Skeletal muscle tissue (tissue), 4 donors: ENCODE measurements around the gene MAP3K2. TPM values are rescaled to one million over a fixed set of nuclear protein-coding genes. Genes with fewer than 3 reads are reported as not detected.

Source experiments
- H3K27ac ChIP-seq: one replicate; pipeline ENCODE4 v1.7.0; 2013; ENCODE audit warnings: mild to moderate bottlenecking, low read depth, low read length, inconsistent platforms
- H3K27me3 ChIP-seq, 3 donors: one replicate each; pipeline ENCODE4 v1.7.0; 2013; ENCODE audit warnings: low read length in 3 of 3; ENCODE audit not compliant: control insufficient read depth in 3 of 3, insufficient read depth in 3 of 3
- H3K36me3 ChIP-seq, 3 donors: one replicate each; pipeline ENCODE4 v1.7.0; 2013; ENCODE audit warnings: low read length in 3 of 3; ENCODE audit not compliant: control insufficient read depth in 3 of 3, insufficient read depth in 3 of 3
- H3K4me1 ChIP-seq, 3 donors: one replicate each; pipeline ENCODE4 v1.7.0; 2013; ENCODE audit warnings: low read length in 3 of 3, mild to moderate bottlenecking in 3 of 3; ENCODE audit not compliant: control insufficient read depth in 3 of 3, insufficient read depth in 3 of 3
- H3K4me3 ChIP-seq, 3 donors: one replicate each; pipeline ENCODE4 v1.7.0; 2013; ENCODE audit warnings: low read length in 3 of 3
- H3K9ac ChIP-seq, 3 donors: one replicate each; pipeline ENCODE4 v1.7.0; 2013; ENCODE audit warnings: low read length in 3 of 3, mild to moderate bottlenecking in 3 of 3, moderate library complexity in 2 of 3, low read depth in 1 of 3
- H3K9me3 ChIP-seq, 3 donors: one replicate each; pipeline ENCODE4 v1.7.0; 2013; ENCODE audit warnings: low read length in 3 of 3; ENCODE audit not compliant: control insufficient read depth in 3 of 3
- total RNA-seq: library from RNA; depleted of rRNA; stranded (reverse); fragments of >200 nt; gene quantifications from one replicate; pipeline ENCODE4 v1.2.3, GENCODE V29; 2014
- donor health status: Osteomylitis.

Gene MAP3K2
- total RNA-seq, 1 donor from 2014 or later, result 21.9 TPM

DNA sequence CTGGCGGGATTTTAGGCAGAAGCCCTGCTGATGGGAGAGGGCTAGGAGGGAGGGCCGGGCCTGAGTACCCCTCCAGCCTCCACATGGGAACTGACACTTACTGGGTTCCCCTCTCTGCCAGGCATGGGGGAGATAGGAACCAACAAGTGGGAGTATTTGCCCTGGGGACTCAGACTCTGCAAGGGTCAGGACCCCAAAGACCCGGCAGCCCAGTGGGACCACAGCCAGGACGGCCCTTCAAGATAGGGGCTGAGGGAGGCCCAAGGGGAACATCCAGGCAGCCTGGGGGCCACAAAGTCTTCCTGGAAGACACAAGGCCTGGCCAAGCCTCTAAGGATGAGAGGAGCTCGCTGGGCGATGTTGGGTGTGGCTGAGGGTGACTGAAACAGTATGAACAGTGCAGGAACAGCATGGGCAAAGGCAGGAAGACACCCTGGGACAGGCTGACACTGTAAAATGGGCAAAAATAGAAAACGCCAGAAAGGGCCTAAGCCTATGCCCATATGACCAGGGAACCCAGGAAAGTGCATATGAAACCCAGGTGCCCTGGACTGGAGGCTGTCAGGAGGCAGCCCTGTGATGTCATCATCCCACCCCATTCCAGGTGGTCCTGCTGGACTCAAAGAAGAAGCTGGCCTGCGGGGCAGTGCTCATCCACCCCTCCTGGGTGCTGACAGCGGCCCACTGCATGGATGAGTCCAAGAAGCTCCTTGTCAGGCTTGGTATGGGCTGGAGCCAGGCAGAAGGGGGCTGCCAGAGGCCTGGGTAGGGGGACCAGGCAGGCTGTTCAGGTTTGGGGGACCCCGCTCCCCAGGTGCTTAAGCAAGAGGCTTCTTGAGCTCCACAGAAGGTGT lies 39.0 kb upstream of the MAP3K2 start:
- H3K4me1 ChIP-seq, result peaks cover 2 to 6% (median 6%) of the 10 kb centered on the region in 3 donors
- no peak overlapping the region for H3K9ac ChIP-seq
- H3K9me3 ChIP-seq, result no peaks in the 10 kb centered on the region
- H3K36me3 ChIP-seq, result peaks cover 0 to 2% (median 2%) of the 10 kb centered on the region in 3 donors
- H3K27me3 ChIP-seq, result peaks cover 19 to 30% (median 19%) of the 10 kb centered on the region in 3 donors
- no peak overlapping the region for H3K27ac ChIP-seq
- no peak overlapping the region for H3K4me3 ChIP-seq

- Histone ChIP-seq H3K4me3 (no peak overlapping the region), H3K4me1 (peaks cover 2 to 6% (median 6%) of the 10 kb centered on the region in 3 donors), H3K27ac (no peak overlapping the region), H3K9me3 (no peaks in the 10 kb centered on the region), H3K36me3 (no peaks in the 10 kb centered on the region), H3K9ac (no peak overlapping the region), H3K27me3 (peaks cover 24 to 39% (median 28%) of the 10 kb centered on the region in 3 donors)
These were observed 38.0 kb upstream of the MAP3K2 start for GRCh38 chr2:127425540-127426490.

DNA sequence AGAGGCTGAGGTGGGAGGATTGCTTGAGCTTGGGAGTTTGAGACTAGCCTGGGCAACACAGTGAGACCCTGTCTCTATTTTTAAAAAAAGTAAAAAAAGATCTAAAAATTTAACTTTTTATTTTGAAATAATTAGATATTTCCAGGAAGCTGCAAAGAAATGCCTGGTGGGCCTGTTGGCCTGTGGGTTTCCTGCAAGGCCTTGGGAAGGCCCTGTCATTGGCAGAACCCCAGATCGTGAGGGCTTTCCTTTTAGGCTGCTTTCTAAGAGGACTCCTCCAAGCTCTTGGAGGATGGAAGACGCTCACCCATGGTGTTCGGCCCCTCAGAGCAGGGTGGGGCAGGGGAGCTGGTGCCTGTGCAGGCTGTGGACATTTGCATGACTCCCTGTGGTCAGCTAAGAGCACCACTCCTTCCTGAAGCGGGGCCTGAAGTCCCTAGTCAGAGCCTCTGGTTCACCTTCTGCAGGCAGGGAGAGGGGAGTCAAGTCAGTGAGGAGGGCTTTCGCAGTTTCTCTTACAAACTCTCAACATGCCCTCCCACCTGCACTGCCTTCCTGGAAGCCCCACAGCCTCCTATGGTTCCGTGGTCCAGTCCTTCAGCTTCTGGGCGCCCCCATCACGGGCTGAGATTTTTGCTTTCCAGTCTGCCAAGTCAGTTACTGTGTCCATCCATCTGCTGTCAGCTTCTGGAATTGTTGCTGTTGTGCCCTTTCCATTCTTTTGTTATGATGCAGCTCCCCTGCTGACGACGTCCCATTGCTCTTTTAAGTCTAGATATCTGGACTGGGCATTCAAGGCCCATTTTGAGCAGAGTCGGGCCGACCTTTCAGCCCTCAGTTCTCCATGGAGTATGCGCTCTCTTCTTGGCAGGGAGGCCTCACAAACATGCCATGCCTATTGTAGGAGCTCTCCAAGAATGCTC lies 37.1 kb upstream of the MAP3K2 start:
- peaks cover 2 to 10% (median 6%) of the 10 kb centered on the region in 3 donors for H3K4me1 ChIP-seq
- H3K27ac ChIP-seq, result no peak overlapping the region
- H3K36me3 ChIP-seq, result no peaks in the 10 kb centered on the region
- no peak overlapping the region for H3K9ac ChIP-seq
- H3K4me3 ChIP-seq, result no peak overlapping the region
- peaks cover 24 to 45% (median 28%) of the 10 kb centered on the region in 3 donors for H3K27me3 ChIP-seq
- no peaks in the 10 kb centered on the region for H3K9me3 ChIP-seq

GRCh38 chr2:127423880-127424279 lies 36.1 kb upstream of the MAP3K2 start:
- Histone ChIP-seq H3K9ac (no peak overlapping the region), H3K9me3 (no peaks in the 10 kb centered on the region), H3K27ac (no peak overlapping the region), H3K4me3 (no peak overlapping the region), H3K4me1 (peaks cover 2 to 16% (median 12%) of the 10 kb centered on the region in 3 donors), H3K27me3 (peaks cover 27 to 45% (median 28%) of the 10 kb centered on the region in 3 donors), H3K36me3 (no peaks in the 10 kb centered on the region)

DNA sequence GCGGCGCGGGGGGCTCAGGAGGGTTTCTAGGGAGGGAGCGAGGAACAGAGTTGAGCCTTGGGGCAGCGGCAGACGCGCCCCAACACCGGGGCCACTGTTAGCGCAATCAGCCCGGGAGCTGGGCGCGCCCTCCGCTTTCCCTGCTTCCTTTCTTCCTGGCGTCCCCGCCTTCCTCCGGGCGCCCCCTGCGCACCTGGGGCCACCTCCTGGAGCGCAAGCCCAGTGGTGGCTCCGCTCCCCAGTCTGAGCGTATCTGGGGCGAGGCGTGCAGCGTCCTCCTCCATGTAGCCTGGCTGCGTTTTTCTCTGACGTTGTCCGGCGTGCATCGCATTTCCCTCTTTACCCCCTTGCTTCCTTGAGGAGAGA lies 35.7 kb upstream of the MAP3K2 start:
- H3K36me3 ChIP-seq, result no peaks in the 10 kb centered on the region
- no peaks in the 10 kb centered on the region for H3K9me3 ChIP-seq
- peaks cover 2 to 16% (median 12%) of the 10 kb centered on the region in 3 donors for H3K4me1 ChIP-seq
- peaks cover 27 to 45% (median 28%) of the 10 kb centered on the region in 3 donors for H3K27me3 ChIP-seq
- H3K27ac ChIP-seq, result no peak overlapping the region
- no peak overlapping the region for H3K9ac ChIP-seq
- H3K4me3 ChIP-seq, result peak overlapping the region in 2 of 3 donors; percentile 45 to 55

DNA sequence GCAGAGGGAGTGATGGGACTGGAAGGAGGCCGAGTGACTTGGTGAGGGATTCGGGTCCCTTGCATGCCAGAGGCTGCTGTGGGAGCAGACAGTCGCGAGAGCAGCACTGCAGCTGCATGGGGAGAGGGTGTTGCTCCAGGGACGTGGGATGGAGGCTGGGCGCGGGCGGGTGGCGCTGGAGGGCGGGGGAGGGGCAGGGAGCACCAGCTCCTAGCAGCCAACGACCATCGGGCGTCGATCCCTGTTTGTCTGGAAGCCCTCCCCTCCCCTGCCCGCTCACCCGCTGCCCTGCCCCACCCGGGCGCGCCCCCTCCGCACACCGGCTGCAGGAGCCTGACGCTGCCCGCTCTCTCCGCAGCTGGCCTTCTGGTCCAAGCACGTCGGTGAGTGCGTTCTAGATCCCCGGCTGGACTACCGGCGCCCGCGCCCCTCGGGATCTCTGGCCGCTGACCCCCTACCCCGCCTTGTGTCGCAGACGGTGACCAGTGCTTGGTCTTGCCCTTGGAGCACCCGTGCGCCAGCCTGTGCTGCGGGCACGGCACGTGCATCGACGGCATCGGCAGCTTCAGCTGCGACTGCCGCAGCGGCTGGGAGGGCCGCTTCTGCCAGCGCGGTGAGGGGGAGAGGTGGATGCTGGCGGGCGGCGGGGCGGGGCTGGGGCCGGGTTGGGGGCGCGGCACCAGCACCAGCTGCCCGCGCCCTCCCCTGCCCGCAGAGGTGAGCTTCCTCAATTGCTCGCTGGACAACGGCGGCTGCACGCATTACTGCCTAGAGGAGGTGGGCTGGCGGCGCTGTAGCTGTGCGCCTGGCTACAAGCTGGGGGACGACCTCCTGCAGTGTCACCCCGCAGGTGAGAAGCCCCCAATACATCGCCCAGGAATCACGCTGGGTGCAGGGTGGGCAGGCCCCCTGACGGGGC lies 35.0 kb upstream of the MAP3K2 start:
- Histone ChIP-seq H3K27ac (no peak overlapping the region), H3K4me3 (peak overlapping the region in 1 of 3 donors; percentile 45), H3K9me3 (no peaks in the 10 kb centered on the region), H3K36me3 (no peaks in the 10 kb centered on the region), H3K9ac (no peak overlapping the region), H3K4me1 (peaks cover 2 to 16% (median 12%) of the 10 kb centered on the region in 3 donors), H3K27me3 (peaks cover 27 to 45% (median 28%) of the 10 kb centered on the region in 3 donors)

DNA sequence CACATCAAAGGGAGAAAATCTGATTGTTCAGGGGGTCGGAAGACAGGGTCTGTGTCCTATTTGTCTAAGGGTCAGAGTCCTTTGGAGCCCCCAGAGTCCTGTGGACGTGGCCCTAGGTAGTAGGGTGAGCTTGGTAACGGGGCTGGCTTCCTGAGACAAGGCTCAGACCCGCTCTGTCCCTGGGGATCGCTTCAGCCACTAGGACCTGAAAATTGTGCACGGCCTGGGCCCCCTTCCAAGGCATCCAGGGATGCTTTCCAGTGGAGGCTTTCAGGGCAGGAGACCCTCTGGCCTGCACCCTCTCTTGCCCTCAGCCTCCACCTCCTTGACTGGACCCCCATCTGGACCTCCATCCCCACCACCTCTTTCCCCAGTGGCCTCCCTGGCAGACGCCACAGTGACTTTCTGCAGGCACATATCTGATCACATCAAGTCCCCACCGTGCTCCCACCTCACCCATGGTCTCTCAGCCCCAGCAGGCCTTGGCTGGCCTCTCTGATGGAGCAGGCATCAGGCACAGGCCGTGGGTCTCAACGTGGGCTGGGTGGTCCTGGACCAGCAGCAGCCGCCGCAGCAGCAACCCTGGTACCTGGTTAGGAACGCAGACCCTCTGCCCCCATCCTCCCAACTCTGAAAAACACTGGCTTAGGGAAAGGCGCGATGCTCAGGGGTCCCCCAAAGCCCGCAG lies 34.2 kb upstream of the MAP3K2 start:
- H3K9ac ChIP-seq, result no peak overlapping the region
- no peak overlapping the region for H3K4me3 ChIP-seq
- H3K27me3 ChIP-seq, result peaks cover 27 to 45% (median 28%) of the 10 kb centered on the region in 3 donors
- H3K4me1 ChIP-seq, result peaks cover 2 to 16% (median 12%) of the 10 kb centered on the region in 3 donors
- no peaks in the 10 kb centered on the region for H3K9me3 ChIP-seq
- no peak overlapping the region for H3K27ac ChIP-seq
- H3K36me3 ChIP-seq, result no peaks in the 10 kb centered on the region

GRCh38 chr2:127421116-127421800 lies 33.5 kb upstream of the MAP3K2 start:
- Histone ChIP-seq H3K27ac (no peak overlapping the region), H3K27me3 (peaks cover 27 to 45% (median 28%) of the 10 kb centered on the region in 3 donors), H3K9me3 (no peaks in the 10 kb centered on the region), H3K4me1 (peaks cover 5 to 19% (median 13%) of the 10 kb centered on the region in 3 donors), H3K9ac (no peak overlapping the region), H3K4me3 (no peak overlapping the region), H3K36me3 (no peaks in the 10 kb centered on the region)
